ENCODE measurements around the gene PSTPIP2.

PSTPIP2 gene

GRCh38 chr18:46037512-46038305 lies 34.4 kb downstream of the PSTPIP2 start:
- TF ChIP-seq CTCF (conservative IDR thresholded peaks at IDR 0.05; ENCODE audit: low read length), result no peak
- H3K4me3 ChIP-seq (ENCODE audit: low read length), result no peak overlapping the region
- no peak for DNase-seq (ENCODE audit: low read depth)

DNA sequence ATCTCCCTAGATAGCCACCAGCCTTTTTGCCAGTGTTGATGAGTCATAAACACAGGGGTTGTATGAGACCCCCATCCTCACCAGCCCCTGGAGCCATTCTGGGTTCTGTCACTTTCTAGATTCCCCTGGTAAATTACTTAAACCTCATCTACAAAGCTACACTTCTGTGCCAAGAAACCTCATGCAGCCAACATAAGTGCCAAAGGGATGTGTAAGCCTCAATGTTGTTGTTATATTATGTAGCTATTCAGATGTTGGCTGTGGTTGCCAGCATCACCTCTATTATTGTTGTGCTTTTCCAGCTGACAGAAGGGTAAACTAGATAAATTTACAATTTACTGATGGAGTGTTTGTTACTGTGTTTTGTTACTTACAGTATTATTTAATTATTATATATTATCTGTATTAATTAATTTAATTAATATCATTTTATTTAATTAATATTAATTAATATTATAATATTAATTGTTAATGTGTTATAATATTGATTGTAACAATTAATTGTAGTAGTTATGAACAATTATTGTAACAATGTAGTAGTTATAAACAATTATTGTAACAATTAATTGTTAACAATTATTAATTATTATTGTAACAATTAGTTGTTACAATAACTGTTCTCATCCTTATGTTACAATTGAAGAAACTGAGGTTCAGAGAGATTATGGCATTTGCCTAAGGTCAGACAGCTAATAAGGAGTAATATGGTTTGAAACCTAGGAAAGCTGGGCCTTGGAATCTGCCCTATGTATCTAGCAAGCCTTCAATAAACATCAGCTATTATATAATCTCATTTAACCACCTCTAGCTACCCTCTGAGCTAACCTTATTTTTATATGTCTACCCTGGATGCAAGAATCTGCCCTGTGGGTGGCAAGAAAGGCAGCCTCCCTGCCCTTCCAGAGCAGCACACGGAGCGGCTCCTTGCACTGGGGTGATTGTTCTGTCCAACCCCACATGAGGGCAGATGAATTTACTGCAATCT lies 36.1 kb downstream of the PSTPIP2 start:
- no peak for TF ChIP-seq CTCF (conservative IDR thresholded peaks at IDR 0.05; ENCODE audit: low read length)
- no peak overlapping the region for H3K4me3 ChIP-seq (ENCODE audit: low read length)
- peak; percentile 75 for DNase-seq (ENCODE audit: low read depth)

DNA sequence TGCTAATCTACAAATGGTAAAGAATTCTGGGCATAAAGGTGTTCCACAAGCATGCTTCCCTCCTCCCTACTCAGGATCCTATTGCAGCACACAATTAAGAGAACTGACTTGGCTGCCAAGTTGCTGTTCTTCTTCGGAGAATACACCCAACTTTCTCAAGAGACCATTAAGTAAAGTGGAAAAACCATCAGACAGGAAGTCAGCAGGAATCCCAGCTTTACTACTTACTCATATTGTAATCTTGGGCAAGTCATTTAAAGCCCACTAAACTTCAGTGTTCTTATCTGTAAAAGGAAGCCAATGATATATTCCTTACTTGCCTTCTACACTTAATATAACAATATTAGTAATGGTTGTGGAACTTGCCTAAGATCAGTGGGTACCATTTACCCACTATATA lies 37.8 kb downstream of the PSTPIP2 start:
- TF ChIP-seq CTCF (conservative IDR thresholded peaks at IDR 0.05; ENCODE audit: low read length), result no peak
- no peak overlapping the region for H3K4me3 ChIP-seq (ENCODE audit: low read length)
- peak; percentile 15 for DNase-seq (ENCODE audit: low read depth)

DNA sequence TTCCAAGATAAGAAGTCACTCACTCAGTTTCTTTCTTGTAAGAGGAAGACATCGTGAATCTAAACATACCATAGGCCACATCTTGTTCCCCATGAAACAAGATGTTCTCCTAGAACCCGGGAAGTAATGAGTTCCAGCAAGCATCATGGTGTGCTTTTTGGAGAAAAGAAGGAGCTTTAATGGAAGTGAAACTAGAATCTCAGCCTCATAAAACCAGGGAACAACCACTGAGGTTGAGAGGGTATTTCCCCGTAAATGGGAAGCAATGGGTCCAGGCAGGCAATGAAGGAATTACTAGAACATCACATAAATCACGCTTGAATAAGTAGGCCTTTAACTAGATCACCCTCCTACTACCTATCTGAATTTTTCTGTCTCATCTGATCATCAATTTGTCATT lies 40.3 kb downstream of the PSTPIP2 start:
- no peak overlapping the region for H3K4me3 ChIP-seq (ENCODE audit: low read length)
- TF ChIP-seq CTCF (conservative IDR thresholded peaks at IDR 0.05; ENCODE audit: low read length), result no peak
- no peak for DNase-seq (ENCODE audit: low read depth)

GRCh38 chr18:46028536-46028891 lies 43.5 kb downstream of the PSTPIP2 start:
- peak overlapping the region; percentile 65 for H3K4me3 ChIP-seq (ENCODE audit: low read length)
- DNase-seq (ENCODE audit: low read depth), result no peak

DNA sequence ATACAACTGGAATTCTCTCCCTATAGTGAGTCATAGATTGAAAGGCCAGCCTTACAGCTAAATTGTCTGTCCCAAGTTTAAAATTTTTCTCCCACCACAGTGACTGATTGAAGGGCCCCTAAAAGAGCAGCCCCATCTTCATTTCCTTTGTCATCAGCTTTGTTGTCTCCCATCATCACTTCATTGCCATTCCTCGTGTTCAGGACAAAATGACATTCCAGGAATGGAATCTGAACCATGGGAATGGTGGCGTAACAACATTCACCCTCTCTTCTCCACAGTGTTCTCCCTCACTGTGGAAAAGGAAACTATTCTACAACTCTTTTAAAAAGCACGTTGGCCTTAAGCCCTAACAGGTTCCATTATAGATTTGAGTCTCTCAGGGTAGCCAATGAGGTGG lies 52.1 kb downstream of the PSTPIP2 start:
- TF ChIP-seq CTCF (conservative IDR thresholded peaks at IDR 0.05; ENCODE audit: low read length), result no peak
- DNase-seq (ENCODE audit: low read depth), result peak; percentile 37

More at GRCh38 chr18:46028536-46028891, 43.5 kb downstream of the PSTPIP2 start:
- TF ChIP-seq CTCF (conservative IDR thresholded peaks at IDR 0.05; ENCODE audit: low read length), result no peak

More for the DNA sequence above, 52.1 kb downstream of the PSTPIP2 start:
- no peak overlapping the region for H3K4me3 ChIP-seq (ENCODE audit: low read length)

Measured in AG10803 (cell line).